HCT116 (cell line): ENCODE results near the gene GABRQ. TPM values are rescaled to one million over a fixed set of nuclear protein-coding genes. Genes with fewer than 3 reads are reported as not detected.

Experiments
- ATAC-seq: fragments of 200-7000 bp; cut with Tn5 transposase; 2 replicates; pipeline ENCODE4 v1.9.1; 2020; ENCODE audit warnings: mild to moderate bottlenecking, moderate library complexity
- BruUV-seq: library from RNA; stranded (reverse); fragments of 400-500 nt; replicated peaks from 2 replicates; lab custom pipeline; 2021; lab: Mats Ljungman, UMichigan
- CTCF ChIA-PET: fragments of 300-600 bp; sonication (Branson Sonifier 250); formaldehyde crosslinking; loops from one replicate; lab custom pipeline; 2021; ENCODE audit warnings: antibody characterized with exemption; lab: Charles Lee
- POLR2A ChIA-PET: fragments of 300-600, 350-600 bp; sonication (Branson Sonifier 250); formaldehyde crosslinking; loops from one replicate; lab custom pipeline; 2021; ENCODE audit warnings: antibody characterized with exemption; lab: Charles Lee
- RAD21 ChIA-PET, 2 experiments: fragments of 300-600 bp; sonication (Branson Sonifier 250); formaldehyde crosslinking; loops; one replicate each; lab custom pipeline; 2023; ENCODE audit warnings: low total read pairs in 2 of 2; ENCODE audit not compliant: uncharacterized antibody in 2 of 2, unreplicated experiment in 2 of 2, low non-redundant PET in 1 of 2; lab: Charles Lee
- DNase-seq: peaks from one replicate; pipeline ENCODE4 v3.0.0-alpha.2; 2010; ENCODE audit warnings: low read depth, low spot score
- H2AFZ ChIP-seq: fragments of 200-600 bp; shearing (Covaris generic), sonication (generic); 2 replicates; pipeline ENCODE4 v1.6.1; 2017; ENCODE audit warnings: low read depth, mixed run types, mixed read lengths, antibody characterized with exemption, low read length; ENCODE audit not compliant: poor library complexity, severe bottlenecking
- H3K27ac ChIP-seq: 2 replicates; pipeline ENCODE4 v1.5.1; 2012; ENCODE audit warnings: low read depth, low read length
- H3K27me3 ChIP-seq: fragments of 200-600 bp; sonication (generic); 2 replicates; pipeline ENCODE4 v1.6.1; 2016; ENCODE audit warnings: mixed run types, low read length, mixed read lengths; ENCODE audit not compliant: insufficient read depth
- H3K36me3 ChIP-seq, 2 experiments: fragments of 200-500 bp in 1 of 2; fragments of 200-600 bp in 1 of 2; sonication (Bioruptor generic) in 1 of 2; sonication (generic) in 1 of 2; 2 replicates each; pipeline versions ENCODE4 v1.5.1 to v1.6.1; 2014 to 2016; ENCODE audit warnings: low read length in 2 of 2, inconsistent platforms in 1 of 2, mixed read lengths in 1 of 2, mixed run types in 1 of 2; ENCODE audit not compliant: insufficient read depth in 2 of 2, control insufficient read depth in 1 of 2
- H3K4me1 ChIP-seq, 2 experiments: fragments of 200-600 bp in 1 of 2; sonication (generic) in 1 of 2; 2 replicates each; pipeline versions ENCODE4 v1.5.1 to v1.6.1; 2012 to 2017; ENCODE audit warnings: low read length in 2 of 2, inconsistent platforms in 1 of 2, mild to moderate bottlenecking in 1 of 2, mixed read lengths in 1 of 2, mixed run types in 1 of 2, moderate library complexity in 1 of 2; ENCODE audit not compliant: insufficient read depth in 2 of 2, control insufficient read depth in 1 of 2
- H3K4me2 ChIP-seq: fragments of 200-600 bp; sonication (generic); 2 replicates; pipeline ENCODE4 v1.6.1; 2017; ENCODE audit warnings: mixed run types, low read length, mixed read lengths
- H3K4me3 ChIP-seq, 2 experiments: fragments of 200-600 bp in 1 of 2; sonication (generic) in 1 of 2; replicated peaks in 1 of 2; 2 replicates each; pipeline ENCODE4 v1.5.1; 2011 to 2016; ENCODE audit warnings: low read length in 2 of 2, control low read depth in 1 of 2, low read depth in 1 of 2, mild to moderate bottlenecking in 1 of 2, mixed read lengths in 1 of 2, mixed run types in 1 of 2
- H3K79me2 ChIP-seq: fragments of 200-600 bp; sonication (generic); 2 replicates; pipeline ENCODE4 v1.6.1; 2017; ENCODE audit warnings: mild to moderate bottlenecking, mixed run types, low read length, moderate library complexity, mixed read lengths; ENCODE audit not compliant: insufficient read depth
- H3K9ac ChIP-seq: fragments of 200-600 bp; sonication (generic); 2 replicates; pipeline ENCODE4 v1.6.1; 2016; ENCODE audit warnings: low read length, mixed read lengths
- H3K9me2 ChIP-seq: fragments of 200-600 bp; sonication (generic), shearing (Covaris generic); 2 replicates; pipeline ENCODE4 v1.6.1; 2017; ENCODE audit warnings: mixed run types, mild to moderate bottlenecking, moderate library complexity; ENCODE audit not compliant: insufficient read depth
- H3K9me3 ChIP-seq, 2 experiments: fragments of 200-500 bp in 1 of 2; fragments of 200-600 bp in 1 of 2; sonication (Bioruptor generic) in 1 of 2; sonication (generic) in 1 of 2; 2 replicates each; pipeline ENCODE4 v1.6.1; 2014 to 2017; ENCODE audit warnings: low read length in 2 of 2, mixed read lengths in 2 of 2, inconsistent platforms in 1 of 2, low read depth in 1 of 2, mild to moderate bottlenecking in 1 of 2, mixed run types in 1 of 2, moderate library complexity in 1 of 2; ENCODE audit not compliant: control insufficient read depth in 1 of 2, insufficient read depth in 1 of 2
- H4K20me1 ChIP-seq: fragments of 200-600 bp; sonication (generic), shearing (Covaris generic); 2 replicates; pipeline ENCODE4 v1.6.1; 2017; ENCODE audit warnings: mixed run types, mild to moderate bottlenecking, moderate library complexity; ENCODE audit not compliant: insufficient read depth
- CEBPB ChIP-seq: IDR thresholded peaks from 2 replicates; pipeline ENCODE4 v1.6.1; 2012; ENCODE audit warnings: low read depth
- MAX ChIP-seq: IDR thresholded peaks from 2 replicates; pipeline ENCODE4 v1.6.1; 2012
- POLR2A ChIP-seq: IDR thresholded peaks from 2 replicates; pipeline ENCODE4 v1.7.0; 2011; ENCODE audit warnings: borderline replicate concordance; ENCODE audit not compliant: insufficient read depth, insufficient read length; ENCODE audit errors: extremely low read depth
- POLR2AphosphoS5 ChIP-seq: IDR thresholded peaks from 2 replicates; pipeline ENCODE4 v1.6.1; 2011; ENCODE audit warnings: mild to moderate bottlenecking, low read depth, low read length, moderate library complexity
- RAD21 ChIP-seq: IDR thresholded peaks from 2 replicates; pipeline ENCODE4 v1.6.1; 2012; ENCODE audit warnings: low read depth, mild to moderate bottlenecking
- TCF7L2 ChIP-seq: IDR thresholded peaks from 2 replicates; pipeline ENCODE4 v1.7.0; 2011; ENCODE audit warnings: borderline replicate concordance, inconsistent platforms; ENCODE audit not compliant: insufficient read depth, insufficient read length; ENCODE audit errors: extremely low read depth
- ZNF274 ChIP-seq: fragments of 200-500 bp; sonication (Bioruptor generic); IDR thresholded peaks from 2 replicates; pipeline ENCODE4 v1.6.1; 2014; ENCODE audit warnings: mild to moderate bottlenecking, low read depth, low read length, inconsistent platforms
- intact Hi-C: fragments of 100-400 bp; cut with micrococcal nuclease; formaldehyde crosslinking; loops from 2 replicates; pipeline ENCODE4 v1.10.0; 2022
- total RNA-seq: library from RNA; stranded (reverse); gene quantifications from one replicate; pipeline ENCODE4 v1.2.1, GENCODE V29; 2021; ENCODE audit not compliant: unreplicated experiment
- TF ChIP-seq, protein P1 (sequence below): IDR thresholded peaks from 2 replicates; pipeline ENCODE4 v1.6.1; 2011; ENCODE audit warnings: mild to moderate bottlenecking, low read length, moderate library complexity; ENCODE audit not compliant: insufficient replicate concordance; ENCODE audit errors: extremely low read depth
- TF ChIP-seq, protein P2 (sequence below), 3 experiments: fragments of 200-600 bp in 1 of 3; sonication (generic) in 1 of 3; IDR thresholded peaks in 2 of 3; conservative IDR thresholded peaks in 1 of 3; 2 replicates each; pipeline ENCODE4 v1.5.1; 2012 to 2017; ENCODE audit warnings: low read depth in 2 of 3, low read length in 2 of 3, antibody characterized with exemption in 1 of 3, borderline replicate concordance in 1 of 3, control low read depth in 1 of 3, mild to moderate bottlenecking in 1 of 3, mixed read lengths in 1 of 3, mixed run types in 1 of 3, moderate library complexity in 1 of 3; ENCODE audit not compliant: insufficient read depth in 1 of 3

Gene GABRQ
- total RNA-seq, 1 experiment from 2014 or later: 4.2 TPM

- ATAC-seq: 0 out of 2 replicates have a peak, but pooled peaks have one; percentile 47
- CTCF ChIA-PET: interaction anchor here (0.6 to 2.0 kb wide), 9 partner anchors 8 to 921 kb away, joined by 3 to 32 read pairs (median 3); no protein-coding TSS in a partner anchor
- POLR2A ChIA-PET: no interaction called here
- Histone ChIP-seq H3K9ac (no peak overlapping the region), H3K9me3 (no peaks in the 10 kb centered on the region), H3K4me1 (peaks cover 0 to 12% of the 10 kb centered on the region in 2 experiments; a peak in 2 of 4 replicates), H3K4me3 (no peak overlapping the region), H3K79me2 (no peaks in the 10 kb centered on the region), H3K4me2 (no peak overlapping the region), H4K20me1 (no peaks in the 10 kb centered on the region), H2AFZ (no peak overlapping the region), H3K9me2 (no peaks in the 10 kb centered on the region), H3K36me3 (no peaks in the 10 kb centered on the region), H3K27me3 (peaks cover 17% of the 10 kb centered on the region; the same call in 1 of the 2 replicates), H3K27ac (no peak overlapping the region)
- intact Hi-C loops: loop anchor here (1.0 to 5.0 kb wide), 2 partner anchors 879 to 1480 kb away; no protein-coding TSS in a partner anchor
- RAD21 ChIA-PET: interaction anchor here (0.6 to 1.5 kb wide), 4 partner anchors 31 to 880 kb away, joined by 3 to 11 read pairs (median 6); no protein-coding TSS in a partner anchor
- no peak for TF ChIP-seq POLR2AphosphoS5
- TF ChIP-seq RAD21: peak; percentile 71
- TF ChIP-seq, protein P1, sequence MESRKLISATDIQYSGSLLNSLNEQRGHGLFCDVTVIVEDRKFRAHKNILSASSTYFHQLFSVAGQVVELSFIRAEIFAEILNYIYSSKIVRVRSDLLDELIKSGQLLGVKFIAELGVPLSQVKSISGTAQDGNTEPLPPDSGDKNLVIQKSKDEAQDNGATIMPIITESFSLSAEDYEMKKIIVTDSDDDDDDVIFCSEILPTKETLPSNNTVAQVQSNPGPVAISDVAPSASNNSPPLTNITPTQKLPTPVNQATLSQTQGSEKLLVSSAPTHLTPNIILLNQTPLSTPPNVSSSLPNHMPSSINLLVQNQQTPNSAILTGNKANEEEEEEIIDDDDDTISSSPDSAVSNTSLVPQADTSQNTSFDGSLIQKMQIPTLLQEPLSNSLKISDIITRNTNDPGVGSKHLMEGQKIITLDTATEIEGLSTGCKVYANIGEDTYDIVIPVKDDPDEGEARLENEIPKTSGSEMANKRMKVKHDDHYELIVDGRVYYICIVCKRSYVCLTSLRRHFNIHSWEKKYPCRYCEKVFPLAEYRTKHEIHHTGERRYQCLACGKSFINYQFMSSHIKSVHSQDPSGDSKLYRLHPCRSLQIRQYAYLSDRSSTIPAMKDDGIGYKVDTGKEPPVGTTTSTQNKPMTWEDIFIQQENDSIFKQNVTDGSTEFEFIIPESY: no peak
- no peak for TF ChIP-seq ZNF274
- no peak for TF ChIP-seq CEBPB
- no peak for TF ChIP-seq MAX
- TF ChIP-seq, protein P2, sequence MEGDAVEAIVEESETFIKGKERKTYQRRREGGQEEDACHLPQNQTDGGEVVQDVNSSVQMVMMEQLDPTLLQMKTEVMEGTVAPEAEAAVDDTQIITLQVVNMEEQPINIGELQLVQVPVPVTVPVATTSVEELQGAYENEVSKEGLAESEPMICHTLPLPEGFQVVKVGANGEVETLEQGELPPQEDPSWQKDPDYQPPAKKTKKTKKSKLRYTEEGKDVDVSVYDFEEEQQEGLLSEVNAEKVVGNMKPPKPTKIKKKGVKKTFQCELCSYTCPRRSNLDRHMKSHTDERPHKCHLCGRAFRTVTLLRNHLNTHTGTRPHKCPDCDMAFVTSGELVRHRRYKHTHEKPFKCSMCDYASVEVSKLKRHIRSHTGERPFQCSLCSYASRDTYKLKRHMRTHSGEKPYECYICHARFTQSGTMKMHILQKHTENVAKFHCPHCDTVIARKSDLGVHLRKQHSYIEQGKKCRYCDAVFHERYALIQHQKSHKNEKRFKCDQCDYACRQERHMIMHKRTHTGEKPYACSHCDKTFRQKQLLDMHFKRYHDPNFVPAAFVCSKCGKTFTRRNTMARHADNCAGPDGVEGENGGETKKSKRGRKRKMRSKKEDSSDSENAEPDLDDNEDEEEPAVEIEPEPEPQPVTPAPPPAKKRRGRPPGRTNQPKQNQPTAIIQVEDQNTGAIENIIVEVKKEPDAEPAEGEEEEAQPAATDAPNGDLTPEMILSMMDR (IDR thresholded peaks at IDR 0.05 in 2 of 3, conservative IDR thresholded peaks at IDR 0.05 in 1 of 3; ENCODE audit: borderline replicate concordance in 1 of 3, insufficient read depth in 1 of 3, low read depth in 2 of 3, low read length in 2 of 3): peak; percentile 56 to 68 (median 65); a peak in 5 of 6 replicates
- no peak for TF ChIP-seq TCF7L2
- no peak for TF ChIP-seq POLR2A
- BruUV-seq: no TSS peak
- DNase-seq: peak; percentile 16
These were observed 5.1 kb upstream of the GABRQ start for GRCh38 chrX:152632445-152633097.
